NCI-H2107 treated with DMSO at 0.1 percent for 48 hours (cell line): ENCODE measurements around the gene PSMB5.

Experiments
- DNase-seq: peaks from one replicate; lab custom pipeline; 2025; ENCODE audit not compliant: unreplicated experiment; lab: John Stamatoyannopoulos, UW

PSMB5 gene

DNA sequence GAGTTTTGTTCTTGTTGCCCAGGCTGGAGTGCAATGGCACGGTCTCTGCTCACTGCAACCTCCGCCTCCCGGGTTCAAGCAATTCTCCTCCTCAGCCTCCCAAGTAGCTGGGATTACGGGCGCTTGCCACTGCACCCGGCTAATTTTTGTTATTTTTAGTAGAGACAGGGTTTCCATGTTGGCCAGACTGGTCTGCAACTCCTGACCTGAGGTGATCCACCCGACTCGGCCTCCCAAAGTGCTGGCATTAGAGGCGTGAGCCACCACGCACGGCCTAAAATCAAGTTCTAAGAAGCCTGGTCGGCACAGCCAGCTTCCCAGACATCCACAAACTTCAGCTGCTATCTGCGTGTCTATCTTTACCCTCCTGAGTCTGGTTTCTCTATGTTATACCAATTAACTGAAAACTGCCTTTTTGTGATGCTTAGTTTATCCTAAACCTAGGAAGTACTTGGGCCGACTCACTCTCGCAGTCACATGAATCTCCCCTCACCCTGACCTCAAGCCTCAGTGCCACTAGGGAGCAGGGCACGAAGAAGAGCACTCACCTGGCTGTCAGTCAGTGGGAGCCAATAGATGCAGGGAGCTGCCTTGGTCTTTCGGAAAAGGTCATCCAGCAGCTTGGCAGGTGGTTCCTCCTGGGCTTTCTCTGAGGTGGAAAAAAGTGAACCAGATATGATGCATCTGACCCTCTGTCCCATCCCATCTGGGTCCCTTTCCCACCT is 26.0 kb upstream of the PSMB5 start:
- DNase-seq: no peak

DNA sequence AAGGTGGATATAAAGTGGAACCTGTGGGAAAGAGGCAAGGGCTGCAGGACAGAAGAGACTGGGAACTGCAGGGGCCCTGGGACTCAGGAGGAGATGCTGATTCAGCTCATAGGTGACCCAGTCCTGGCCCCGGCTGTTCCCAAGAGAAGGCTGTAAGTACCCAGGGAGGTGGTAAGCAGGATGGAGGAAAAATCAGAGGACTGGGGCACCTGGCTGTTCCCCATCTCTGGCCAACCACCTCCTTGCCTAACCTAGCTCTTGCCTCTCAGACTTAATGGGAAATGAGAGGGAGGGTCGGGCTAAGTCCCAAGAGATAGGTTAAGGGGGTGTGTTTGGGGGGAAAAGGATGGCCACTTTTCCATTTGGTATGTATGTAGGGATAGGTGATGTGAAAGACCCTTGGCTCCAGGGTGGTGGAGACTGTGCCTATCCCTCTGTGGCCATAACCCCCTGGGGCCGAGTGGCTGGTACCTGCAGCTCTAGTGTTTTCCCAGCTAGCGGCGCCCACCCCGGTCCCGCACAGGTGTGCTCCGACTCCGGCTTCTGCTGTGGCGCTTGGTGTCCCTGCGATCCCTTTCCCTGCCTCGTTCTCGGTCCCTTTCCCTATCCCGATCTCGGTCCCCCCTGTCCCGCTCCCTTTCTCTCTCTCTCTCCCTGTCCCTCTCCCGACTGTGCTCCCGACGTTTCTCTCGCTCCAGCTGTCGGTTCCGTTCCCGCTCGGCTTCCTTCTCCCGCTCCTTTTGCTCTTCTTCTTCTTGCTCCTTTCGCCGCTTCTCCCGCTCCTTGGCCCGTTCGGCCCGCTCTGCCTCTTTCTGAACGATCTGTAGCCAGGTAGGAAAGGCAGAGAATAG is 24.2 kb upstream of the PSMB5 start:
- no peak for DNase-seq

DNA sequence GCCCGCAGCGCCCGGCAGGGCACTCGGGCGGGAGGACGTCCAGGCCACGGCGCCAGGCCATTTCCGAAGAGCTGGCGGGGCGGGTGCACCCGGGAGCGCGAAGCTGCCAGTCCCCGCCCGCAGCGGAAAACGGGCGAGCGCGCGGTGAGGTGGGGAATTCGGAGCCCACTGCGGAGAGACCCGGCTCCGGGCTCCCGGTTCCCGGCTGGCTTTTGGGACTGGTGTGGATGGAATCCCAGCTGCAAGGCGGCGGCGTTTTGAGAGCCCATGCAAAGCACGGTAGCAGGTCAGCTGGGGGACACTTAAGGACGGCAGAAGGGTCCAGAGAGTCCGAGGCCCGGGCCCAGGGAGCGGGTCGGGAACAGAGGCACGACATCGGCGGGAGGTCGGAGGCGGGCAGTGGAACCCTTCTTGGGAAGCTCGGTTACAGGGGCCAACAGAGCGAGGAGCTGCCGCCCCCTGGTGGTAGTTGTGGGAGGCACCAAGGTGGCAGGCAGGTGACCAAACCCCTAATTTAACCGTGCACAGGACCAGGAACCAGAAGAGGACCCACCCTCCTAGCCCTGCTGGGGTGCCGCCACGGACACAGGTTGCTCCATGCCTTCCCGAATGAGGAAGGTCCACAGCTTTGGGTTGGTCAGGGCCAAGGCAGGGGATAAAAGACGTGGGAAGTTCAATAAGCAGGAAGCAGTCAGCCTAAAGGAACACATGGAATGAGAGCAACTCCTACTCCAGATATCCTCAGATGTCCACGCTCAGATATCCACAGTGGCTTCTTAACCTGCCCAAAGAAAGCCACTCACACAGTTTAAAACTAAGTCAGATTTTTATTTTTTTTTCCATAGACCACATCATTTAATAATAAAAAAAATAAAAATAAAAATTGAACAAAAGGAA is 23.3 kb upstream of the PSMB5 start:
- DNase-seq: no peak

DNA sequence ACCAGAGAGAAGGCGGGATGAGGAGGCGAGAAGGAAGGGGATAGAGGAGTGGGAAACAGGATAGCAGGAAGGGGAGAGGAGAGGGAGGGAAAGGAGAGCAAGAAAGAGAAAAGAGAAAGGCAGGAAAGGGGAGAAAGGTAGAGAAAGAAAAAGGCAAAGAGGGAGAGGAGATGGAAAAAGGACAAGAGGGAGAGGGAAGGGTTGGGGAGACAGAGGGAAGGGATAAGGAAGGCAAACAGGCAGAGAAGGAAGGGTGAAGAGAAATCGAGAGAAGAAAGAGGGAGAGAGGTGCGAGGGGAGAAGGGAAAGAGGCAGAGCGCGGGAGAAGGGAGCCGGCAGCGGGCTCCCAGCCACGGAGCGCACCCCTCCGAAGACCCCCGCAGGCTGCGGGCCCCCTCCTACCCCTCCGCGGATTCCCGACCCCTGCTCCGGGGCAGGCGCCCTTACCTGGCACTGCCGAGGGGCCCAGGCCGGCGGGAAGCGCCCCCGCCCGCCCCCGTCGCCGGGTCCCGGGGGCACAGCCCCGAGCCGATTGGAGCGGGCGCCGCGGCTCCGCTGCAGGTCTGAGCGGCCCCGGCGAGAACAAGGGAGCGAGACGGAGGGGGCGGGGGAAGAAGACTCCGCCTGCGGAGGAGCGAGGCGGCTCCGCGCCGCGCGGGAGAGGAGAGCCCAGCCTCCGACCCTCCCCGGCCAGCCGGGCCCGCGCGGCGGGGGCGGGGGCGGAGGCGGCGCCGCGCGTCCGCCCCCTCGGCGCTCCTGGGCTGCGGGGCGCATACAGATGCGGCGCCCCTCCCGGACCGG is 22.5 kb upstream of the PSMB5 start, which contains the start of gene CDH24:
CDH24 (minus strand) TSS at position 565 of the 801 bp plus-strand sequence. CDS start 1,787 bp downstream, outside the sequence.
- no peak for DNase-seq

DNA sequence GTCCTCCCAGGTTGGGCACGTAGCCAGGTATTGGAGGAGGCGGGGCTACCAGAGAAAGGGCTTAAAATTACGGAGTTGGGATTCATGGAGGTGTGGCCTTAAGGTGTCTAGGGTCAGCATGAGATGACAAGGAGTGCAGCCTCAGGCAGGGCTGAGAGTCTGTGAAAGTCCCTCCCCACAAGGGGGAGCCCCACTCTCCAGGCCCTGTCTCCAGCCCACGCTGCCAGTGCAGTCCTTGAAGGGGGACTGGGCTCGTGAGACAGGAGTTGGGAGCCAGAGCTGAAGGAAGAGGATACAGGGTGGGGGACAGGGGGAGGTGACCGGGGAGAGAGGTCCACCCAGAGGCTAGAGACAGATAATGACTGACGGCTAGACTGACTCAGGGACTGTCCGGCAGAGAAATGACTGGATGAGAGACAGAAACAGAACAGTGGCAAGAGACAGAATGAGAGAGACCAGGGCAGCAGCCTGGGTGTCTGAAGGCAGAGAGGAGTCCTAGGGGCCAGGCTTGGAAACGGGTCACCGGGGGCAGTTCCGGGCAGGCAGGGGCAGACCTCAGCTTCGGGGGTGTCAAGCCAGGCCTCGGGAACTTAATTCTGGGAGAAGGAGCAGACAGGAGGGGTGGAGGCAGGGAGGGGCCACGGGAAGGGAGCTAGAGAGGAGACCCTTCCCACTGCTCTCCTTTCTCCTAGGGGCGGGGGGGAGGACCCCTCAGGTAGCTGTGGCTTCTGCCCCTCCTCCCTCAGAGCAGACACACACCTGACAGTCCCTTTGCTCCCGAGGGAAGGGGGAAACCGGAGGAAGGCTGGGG is 21.6 kb upstream of the PSMB5 start:
- DNase-seq: no peak

DNA sequence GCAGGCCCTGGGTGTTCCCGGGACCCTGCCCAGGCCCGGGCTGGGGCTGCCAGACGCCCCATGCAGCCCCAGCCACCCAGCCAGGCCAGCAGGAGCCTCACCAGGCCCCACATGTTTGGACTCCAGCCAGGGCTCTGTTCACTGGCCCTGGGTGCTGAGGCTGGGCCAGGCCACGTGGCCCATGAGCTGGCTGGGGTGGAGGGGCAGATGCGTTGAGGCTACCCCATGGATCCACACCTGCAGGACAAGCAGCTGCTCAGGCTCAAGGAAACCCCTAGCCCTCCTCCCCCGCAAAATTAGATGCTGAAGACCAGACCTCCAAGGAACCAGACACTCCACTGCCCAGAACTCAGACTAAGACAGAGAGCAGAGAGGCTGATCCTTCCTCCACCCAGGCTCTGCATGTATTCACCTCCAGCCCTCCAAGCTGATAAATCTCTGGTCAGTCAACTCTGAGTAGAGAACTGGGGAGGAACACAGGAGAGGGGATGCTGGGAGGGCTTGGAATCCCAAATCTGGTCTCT is 21.0 kb upstream of the PSMB5 start:
- DNase-seq: no peak

DNA sequence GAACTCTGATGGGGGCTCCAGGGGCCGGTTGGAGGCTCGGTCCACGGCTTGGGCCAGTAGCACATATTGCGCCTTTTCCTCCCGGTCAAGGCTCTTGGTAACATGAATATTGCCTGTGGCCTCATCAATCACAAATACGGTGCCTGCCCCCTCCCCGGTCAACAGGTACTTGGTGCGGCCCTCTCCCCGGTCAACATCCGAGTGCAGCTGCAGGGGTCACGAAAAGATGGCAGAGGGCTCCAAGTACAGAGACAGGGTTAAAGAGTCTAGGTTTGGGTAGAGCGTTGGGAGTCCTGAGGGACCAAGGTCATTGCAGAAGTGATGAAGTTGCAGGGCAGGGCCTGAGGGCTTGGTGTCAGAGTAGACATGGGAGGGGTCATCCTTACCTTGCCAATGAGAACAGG is 20.4 kb upstream of the PSMB5 start:
- no peak for DNase-seq

DNA sequence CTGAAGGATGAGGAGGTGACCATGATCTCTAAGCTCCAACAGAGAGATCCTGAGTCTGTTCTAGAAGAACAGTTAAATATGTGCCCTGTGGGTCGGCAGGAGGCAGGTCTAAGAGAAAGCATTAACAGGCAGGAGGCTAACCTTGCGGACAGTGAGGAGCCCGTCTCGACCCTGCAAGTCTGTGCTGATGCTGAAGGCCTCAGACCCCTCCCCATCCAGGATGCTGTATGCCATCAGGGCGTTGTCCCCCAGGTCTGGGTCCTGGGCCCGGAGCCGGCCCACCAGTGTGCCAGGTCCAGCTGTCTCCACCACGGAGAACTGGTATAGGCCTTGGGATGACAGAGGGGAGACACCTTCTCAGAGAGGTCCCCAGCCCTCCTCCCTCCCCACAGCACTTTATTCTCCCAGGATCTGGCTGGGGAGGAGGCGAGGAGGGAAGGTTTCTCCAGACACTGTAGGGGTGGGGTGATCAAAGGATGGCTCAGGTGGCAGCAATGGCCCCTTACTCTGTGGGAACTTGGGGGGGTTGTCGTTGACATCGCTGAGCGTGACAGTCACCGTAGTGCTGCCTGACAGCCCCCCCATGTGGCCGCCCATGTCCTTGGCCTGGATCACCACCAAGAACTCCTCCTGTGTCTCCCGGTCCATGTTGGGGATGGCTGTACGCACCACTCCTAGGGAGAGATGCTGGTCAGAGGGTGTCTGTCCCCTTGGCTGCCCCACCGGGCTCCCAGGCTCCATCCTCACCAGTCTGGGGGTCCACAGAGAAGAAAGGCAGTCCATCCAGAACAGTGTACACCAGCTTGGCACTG is 19.5 kb upstream of the PSMB5 start:
- DNase-seq: no peak

DNA sequence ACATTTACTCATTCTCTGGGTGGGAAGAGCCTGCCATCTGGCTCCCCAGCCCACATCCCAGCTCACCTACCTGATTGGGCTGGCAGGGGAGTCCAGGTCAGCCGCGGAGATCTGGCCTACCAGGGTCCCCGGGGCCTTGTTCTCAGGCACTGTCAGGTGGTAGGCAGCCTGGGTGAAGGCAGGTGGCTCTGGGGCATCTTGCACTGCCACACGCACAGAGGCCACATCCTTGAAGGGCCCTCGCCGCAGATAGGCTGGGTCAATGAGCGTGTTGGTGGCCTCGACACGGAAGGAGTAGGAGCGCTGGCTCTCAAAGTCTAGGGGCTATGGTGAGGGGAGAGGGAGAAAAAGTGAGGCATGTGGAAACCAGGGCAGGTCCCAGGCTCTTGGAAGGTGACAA is 18.7 kb upstream of the PSMB5 start:
- no peak for DNase-seq

DNA sequence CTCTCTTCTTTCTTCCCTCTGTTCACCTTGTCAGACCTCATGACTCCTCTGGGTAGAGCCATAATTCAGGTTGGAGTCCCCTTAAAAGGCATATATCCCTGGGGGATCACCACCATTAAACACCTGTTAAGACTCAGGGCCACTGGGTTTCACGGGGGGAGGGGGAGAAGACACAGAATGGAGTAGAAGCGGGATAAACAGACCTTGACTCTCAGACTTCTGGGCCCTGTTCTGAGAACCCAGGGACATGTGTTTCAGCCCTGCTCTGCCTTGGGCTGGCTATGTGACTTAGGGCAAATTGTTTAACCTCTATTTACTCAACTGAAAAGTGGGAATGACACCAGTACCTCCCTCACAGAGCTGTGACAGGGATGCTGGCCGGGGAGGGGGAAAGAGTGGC is 18.0 kb upstream of the PSMB5 start:
- no peak for DNase-seq

DNA sequence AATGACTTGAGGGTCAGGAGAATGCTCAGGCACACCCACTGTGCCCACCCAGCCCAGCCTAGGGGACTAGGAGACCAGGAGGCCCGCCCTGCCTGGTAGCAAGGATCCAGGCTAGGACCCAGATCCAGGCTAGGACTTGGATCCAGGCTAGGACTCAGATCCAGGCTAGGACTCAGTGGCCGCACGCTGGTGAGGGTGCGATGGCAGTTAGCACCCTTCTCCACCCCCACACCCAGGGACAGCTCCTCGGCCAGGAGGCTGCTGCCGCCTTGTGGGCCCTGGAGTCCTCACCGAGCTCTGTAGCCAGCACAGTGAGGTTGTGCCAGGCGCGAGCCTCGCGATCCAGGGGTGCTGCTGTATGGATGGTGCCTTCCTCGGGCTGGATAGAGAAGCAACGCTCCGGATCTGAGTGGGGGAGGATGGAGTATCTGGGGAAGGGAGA is 17.5 kb upstream of the PSMB5 start:
- DNase-seq: no peak

DNA sequence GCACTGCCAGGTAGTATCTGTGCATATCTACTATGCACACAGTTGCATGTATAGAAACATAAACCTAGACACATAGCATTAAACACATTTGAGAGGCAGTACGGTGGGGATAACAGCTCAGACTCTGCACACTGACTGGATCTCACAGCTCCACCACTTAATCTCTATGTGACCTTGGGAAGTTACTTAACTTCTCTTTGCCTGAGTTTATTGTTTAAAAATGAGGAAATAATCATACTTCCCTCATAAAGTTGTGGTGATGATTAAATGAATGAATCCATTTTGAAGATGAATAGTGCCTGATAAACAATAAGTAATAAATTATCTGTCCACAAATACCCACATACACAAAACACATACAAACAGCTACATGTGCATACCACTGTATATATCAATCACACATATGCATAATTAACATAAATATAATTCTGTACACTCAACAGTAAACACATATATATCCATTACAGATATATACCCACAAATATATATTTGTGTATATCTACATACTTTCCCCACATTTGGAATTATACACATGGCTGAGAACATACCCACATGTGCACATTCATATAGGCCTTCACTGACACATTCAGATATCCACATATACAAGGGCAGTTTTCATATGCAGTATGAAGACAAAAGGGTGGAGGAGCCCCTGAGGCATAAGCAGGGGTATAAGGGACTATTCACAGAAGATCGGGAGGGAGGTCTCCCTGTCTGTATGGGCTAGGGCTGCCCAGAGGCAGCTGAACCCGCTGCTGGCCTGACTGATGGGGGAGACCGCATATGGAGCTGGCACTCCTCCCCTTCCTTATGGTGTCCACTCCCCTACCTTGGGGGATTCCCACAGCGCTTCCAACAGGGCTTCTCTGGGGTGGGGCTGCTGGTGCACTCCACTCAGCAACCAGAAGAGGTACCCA is 16.7 kb upstream of the PSMB5 start:
- DNase-seq: no peak

DNA sequence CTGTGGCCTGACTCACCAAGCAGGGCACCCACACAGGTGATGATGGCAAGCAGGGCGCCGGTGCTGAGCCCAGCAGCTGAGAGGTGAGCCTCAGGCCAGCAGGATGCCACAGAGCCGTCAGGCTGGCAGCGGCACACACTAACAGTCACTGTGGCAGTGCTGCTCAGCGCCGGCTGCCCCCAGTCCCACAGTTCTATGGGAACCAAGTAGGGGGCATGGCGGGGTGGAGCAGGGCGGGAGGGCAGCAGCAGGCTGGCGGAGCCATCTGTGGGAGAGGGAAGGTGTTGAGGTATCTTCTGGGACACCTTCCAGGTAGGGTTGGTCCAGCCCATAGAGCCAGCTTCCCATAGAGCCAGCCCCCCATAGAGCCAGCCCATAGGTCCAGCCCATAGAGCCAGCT is 14.3 kb upstream of the PSMB5 start:
- DNase-seq: no peak

DNA sequence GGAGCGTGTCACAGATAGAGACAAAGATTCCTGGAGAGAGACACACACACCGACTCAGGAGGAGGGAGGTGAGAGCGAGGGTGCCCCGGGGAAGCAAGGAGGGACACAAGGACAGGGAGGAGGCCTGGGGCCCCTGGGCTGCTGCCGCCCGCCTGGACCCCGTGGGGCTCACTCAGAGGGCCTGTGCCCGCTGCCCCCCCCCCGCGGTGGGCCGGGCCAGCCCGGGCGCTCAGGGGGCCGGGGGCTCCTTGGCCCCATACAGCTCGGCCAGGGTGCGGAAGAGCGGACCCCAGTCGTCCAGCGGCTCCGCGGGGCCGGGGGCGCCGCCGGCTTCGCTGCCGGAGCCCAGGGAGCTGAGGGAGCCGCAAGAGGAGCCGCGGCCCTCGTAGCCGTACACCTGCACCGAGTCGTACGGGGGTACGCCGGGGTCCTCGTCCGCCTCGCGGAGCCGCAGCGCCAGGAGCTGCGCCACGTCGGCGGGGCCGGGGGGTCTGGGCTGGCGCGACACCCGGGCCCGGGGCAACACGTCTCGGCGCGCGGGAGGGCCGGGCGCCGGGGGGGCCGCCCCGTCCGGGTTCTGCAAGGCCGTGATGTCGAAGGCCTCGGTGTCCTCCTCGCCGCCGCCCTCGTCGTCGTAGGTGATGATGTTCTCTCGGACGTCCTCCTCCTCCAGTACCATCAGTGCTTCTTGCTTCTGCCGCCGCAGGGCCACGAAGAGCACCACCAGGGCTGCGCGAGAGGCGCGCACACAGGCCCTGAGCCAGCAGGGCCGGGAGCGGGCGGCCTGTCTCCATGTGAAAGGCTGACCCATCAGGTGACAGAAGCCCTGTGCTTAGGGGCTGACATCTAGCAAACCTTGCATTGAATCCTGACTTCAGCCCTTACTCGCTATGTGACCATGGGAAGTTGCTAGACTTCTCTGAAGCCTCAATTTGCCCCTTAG is 13.3 kb upstream of the PSMB5 start:
- DNase-seq: no peak

DNA sequence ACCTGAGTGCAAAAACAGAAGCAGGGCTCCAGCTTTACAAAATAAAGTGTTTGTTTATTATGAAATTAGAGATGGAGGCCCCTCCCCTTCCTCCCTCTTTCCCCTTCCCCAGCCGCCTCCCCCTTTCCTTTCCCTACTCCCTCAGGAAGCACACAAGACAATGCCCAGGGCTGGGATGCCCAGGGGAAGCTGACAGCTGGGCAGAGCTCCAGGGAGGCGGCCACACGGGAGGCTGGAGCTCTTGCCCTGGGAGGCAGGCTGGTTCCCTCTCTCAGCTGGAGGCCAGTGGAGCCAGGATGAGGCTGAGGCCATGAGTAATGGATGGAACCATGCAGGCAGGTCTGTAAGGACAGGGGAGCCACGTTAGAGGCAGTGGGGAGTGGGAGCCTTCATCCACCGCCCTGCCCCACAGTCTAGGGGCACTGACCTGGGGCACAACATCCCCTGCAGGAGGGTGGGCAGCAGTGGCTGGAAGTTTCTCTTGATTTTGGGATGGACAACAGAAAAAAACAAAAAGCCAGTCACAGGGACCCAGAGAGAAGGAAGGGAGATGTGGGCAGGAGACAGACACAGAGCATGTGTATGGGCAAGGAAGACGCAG is 12.4 kb upstream of the PSMB5 start:
- DNase-seq: no peak
